ENCODE data around the gene PAAF1.

GRCh38 chr11:73942010-73942409, 65.2 kb downstream of the PAAF1 start:
- TF ChIP-seq EZH2 (IDR thresholded peaks at IDR 0.05; ENCODE audit: low read depth, unreplicated experiment) (no peak), CTCF (conservative IDR thresholded peaks at IDR 0.05; ENCODE audit: low read depth in 2 of 2) (no peak), EZH2phosphoT487 (IDR thresholded peaks at IDR 0.05; ENCODE audit: unreplicated experiment) (no peak), ETS1 (IDR thresholded peaks at IDR 0.05) (no peak), REST (IDR thresholded peaks at IDR 0.05; ENCODE audit: unreplicated experiment) (no peak), POLR2AphosphoS5 (IDR thresholded peaks at IDR 0.05; ENCODE audit: low read depth) (no peak), STAT1 (IDR thresholded peaks at IDR 0.05; ENCODE audit: unreplicated experiment) (no peak), JUNB (IDR thresholded peaks at IDR 0.05; ENCODE audit: unreplicated experiment) (no peak), NANOG (IDR thresholded peaks at IDR 0.05; ENCODE audit: borderline replicate concordance) (no peak), ZNF462 (CRISPR knock-in tag; IDR thresholded peaks at IDR 0.05) (no peak)
